BE2C (cell line): ENCODE results near the gene BRD1.

Experiments used
- DNase-seq: peaks from one replicate; pipeline ENCODE4 v3.0.0-alpha.2; 2020
- H3K27me3 ChIP-seq: fragments of 250-450 bp; sonication (Bioruptor Pico); 2 replicates; pipeline ENCODE4 v1.5.1; 2020; ENCODE audit warnings: mild to moderate bottlenecking
- H3K36me3 ChIP-seq: fragments of 250-450 bp; sonication (Bioruptor Pico); 2 replicates; pipeline ENCODE4 v1.5.1; 2020; ENCODE audit warnings: mild to moderate bottlenecking
- H3K4me1 ChIP-seq: fragments of 250-450 bp; sonication (Bioruptor Pico); 2 replicates; pipeline ENCODE4 v1.5.1; 2020
- H3K4me3 ChIP-seq: 2 replicates; pipeline ENCODE4 v1.5.1; 2011; ENCODE audit warnings: low read depth, low read length
- H3K9me3 ChIP-seq: fragments of 250-450 bp; sonication (Bioruptor Pico); 2 replicates; pipeline ENCODE4 v1.5.1; 2020
- TF ChIP-seq, protein P1 (sequence below): IDR thresholded peaks from 2 replicates; pipeline ENCODE4 v1.5.1; 2012; ENCODE audit warnings: mild to moderate bottlenecking, low read depth, low read length

The BRD1 gene

DNA sequence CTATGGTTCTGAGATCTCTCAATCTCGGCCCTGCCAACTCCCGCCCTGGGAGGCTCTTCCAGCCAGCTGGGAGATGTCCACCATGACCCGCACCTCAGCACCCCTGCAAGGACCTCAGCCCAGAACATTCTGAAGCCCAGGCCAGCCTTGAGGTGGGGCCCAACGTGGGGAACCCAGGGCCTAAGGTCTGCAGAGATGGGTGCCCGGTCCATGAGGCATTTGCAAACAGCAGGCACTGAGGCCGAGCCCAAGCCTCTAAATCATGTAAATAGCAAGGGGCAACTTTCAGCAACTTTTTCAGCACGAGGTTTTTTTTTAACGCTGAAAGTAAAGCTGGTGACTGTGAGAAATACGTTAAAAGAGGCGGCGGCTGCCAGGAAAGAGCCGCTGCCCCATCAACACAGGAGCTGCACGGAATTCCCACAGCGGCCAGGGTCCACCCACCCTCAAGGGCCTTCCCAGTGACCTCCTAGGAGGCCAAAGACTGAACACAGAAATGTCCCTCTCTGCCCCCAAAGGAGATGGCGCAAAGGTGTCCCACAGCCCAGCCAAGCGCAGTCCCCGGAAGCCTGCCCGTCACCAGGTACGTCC is 46.9 kb downstream of the BRD1 start:
- H3K4me3 ChIP-seq: no peak overlapping the region
- H3K36me3 ChIP-seq: peaks cover 48% of the 10 kb centered on the region
- no peak for DNase-seq

DNA sequence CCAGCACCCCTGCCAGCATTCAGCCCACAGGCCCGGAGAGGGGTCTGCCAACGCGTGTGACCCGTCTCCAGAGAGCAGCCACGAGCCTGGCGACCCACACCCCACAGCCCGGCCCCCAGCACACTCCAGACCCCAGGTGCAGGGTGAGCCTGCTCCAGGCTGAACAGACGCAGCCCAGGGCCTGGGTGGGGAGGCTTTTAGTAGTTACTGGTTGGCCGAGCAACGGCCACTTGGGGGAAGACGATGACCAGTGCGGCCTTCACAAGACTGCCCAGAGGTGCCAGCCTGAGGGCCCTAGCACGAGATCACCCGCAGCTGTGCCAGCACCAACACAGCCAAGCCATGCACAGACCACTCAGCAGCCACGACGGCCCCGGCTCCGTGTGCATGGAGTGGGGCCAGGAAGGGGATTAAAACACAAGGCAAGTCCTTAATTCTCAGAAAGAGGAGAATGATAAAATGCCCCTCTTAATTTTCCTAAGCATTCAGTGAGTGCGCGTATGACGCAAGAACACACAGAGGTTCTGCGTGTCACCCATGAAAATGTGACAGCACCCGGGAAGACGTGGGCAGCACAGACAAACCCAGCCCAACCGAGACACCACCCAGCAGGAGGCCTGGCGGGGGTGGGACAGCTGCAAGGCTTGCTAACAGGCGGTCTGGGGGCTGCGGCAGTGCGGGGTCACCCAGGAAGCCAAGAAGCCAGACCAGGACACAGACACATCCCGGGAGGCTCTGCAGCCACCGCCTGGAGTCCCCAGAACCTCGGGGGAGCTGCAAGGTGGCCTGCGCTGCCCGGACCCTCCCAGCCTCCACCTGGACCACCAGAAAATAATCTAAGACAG is 47.6 kb downstream of the BRD1 start:
- DNase-seq: no peak
- peaks cover 46% of the 10 kb centered on the region for H3K36me3 ChIP-seq

More for the DNA sequence above, 46.9 kb downstream of the BRD1 start:
- no peaks in the 10 kb centered on the region for H3K9me3 ChIP-seq
- no peaks in the 10 kb centered on the region for H3K4me1 ChIP-seq
- H3K27me3 ChIP-seq: no peaks in the 10 kb centered on the region
- TF ChIP-seq, protein P1, sequence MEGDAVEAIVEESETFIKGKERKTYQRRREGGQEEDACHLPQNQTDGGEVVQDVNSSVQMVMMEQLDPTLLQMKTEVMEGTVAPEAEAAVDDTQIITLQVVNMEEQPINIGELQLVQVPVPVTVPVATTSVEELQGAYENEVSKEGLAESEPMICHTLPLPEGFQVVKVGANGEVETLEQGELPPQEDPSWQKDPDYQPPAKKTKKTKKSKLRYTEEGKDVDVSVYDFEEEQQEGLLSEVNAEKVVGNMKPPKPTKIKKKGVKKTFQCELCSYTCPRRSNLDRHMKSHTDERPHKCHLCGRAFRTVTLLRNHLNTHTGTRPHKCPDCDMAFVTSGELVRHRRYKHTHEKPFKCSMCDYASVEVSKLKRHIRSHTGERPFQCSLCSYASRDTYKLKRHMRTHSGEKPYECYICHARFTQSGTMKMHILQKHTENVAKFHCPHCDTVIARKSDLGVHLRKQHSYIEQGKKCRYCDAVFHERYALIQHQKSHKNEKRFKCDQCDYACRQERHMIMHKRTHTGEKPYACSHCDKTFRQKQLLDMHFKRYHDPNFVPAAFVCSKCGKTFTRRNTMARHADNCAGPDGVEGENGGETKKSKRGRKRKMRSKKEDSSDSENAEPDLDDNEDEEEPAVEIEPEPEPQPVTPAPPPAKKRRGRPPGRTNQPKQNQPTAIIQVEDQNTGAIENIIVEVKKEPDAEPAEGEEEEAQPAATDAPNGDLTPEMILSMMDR: no peak

DNA sequence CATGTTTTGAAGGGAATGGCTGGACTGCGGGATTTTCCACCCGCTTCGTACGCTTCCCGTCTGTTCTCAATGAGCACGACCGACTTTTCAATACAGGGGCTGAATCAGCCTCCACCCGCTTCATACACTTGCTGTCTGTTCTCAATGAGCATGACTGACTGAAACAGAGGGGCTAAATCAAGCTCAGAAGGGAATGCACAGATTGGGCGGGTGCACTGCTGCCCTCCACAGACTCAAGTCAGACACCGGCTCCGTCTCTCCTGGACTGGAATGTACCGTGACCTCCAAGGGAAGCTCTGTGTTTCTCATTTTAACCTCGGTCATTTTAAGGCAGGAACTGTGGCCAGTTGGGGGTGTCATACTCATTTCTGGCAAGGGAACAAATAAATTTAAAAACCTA is 48.5 kb downstream of the BRD1 start:
- Histone ChIP-seq H3K9me3 (no peaks in the 10 kb centered on the region), H3K36me3 (peaks cover 46% of the 10 kb centered on the region)
- TF ChIP-seq, protein P1: no peak

More for the DNA sequence above, 47.6 kb downstream of the BRD1 start:
- Histone ChIP-seq H3K9me3 (no peaks in the 10 kb centered on the region), H3K27me3 (no peaks in the 10 kb centered on the region), H3K4me3 (no peak overlapping the region), H3K4me1 (no peaks in the 10 kb centered on the region)
- TF ChIP-seq, protein P1: no peak

DNA sequence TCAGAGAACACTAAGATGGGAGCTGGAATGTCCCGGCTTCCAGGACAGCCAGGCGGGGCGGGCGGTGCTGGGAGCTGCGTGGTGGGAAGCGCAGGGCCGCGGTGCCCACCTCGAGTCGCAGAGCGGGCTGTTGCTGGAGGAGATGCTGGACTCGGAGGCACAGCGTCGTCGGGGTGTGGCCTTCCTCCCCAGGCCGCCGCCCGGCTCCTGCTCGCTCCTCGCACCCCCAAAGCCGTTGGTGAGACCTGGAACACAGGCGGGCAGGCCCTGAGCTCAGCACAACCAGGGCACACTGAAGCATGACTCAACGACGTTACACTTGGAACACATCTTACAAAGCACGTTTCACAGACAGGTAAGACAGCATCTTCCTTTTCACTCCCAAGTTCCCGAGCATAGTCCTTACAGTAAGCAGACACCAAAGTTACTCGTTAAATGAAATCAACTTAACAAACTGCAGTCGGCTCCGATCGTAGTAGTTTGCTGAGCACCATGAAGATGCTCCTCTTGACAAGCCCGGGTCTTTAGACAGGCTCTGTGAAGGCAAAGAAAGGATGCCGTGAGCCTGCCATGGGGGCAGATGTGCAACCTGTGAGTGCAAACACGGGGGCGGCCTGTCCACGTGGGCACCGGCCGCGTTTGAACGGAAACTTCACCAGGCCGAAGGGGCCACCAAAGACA is 50.0 kb downstream of the BRD1 start:
- TF ChIP-seq, protein P1: no peak
- Histone ChIP-seq H3K36me3 (peaks cover 53% of the 10 kb centered on the region), H3K4me3 (no peak overlapping the region), H3K9me3 (no peaks in the 10 kb centered on the region), H3K27me3 (no peaks in the 10 kb centered on the region), H3K4me1 (no peaks in the 10 kb centered on the region)
- DNase-seq: no peak

More for the DNA sequence above, 48.5 kb downstream of the BRD1 start:
- DNase-seq: no peak
- Histone ChIP-seq H3K27me3 (no peaks in the 10 kb centered on the region), H3K4me3 (no peak overlapping the region), H3K4me1 (no peaks in the 10 kb centered on the region)

DNA sequence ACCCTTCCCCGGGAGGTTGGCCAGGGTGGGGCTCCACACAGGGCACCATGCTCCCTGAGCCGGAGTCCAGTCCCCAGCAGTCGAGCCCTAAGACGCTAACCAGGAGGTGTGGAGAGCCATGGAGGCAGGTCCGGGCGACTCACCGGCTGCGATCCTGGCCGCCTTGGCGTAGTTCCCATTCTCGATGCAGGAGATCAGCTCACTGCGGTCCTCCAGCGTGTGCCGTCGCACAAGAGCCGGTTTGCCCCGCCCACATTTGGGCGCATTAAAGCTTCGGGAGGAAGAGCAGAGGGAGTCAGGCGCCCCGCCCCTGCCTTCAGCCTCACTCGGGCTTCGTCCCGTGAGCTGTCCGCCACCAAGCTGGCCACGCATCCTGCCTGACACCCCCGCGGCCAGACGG is 50.8 kb downstream of the BRD1 start:
- TF ChIP-seq, protein P1: no peak
- Histone ChIP-seq H3K4me1 (no peaks in the 10 kb centered on the region), H3K4me3 (no peak overlapping the region), H3K27me3 (no peaks in the 10 kb centered on the region), H3K9me3 (no peaks in the 10 kb centered on the region), H3K36me3 (peaks cover 61% of the 10 kb centered on the region)
- DNase-seq: no peak
